ENCODE measurements around the gene CORO2B.

CORO2B gene

GRCh38 chr15:68725736-68726135 is 146.9 kb downstream of the CORO2B start:
- Histone ChIP-seq H3K79me2 (ENCODE audit: insufficient read depth, low read length) (no peaks in the 10 kb centered on the region), H3K4me1 (ENCODE audit: insufficient read depth, low read length) (no peaks in the 10 kb centered on the region), H3K4me2 (ENCODE audit: insufficient read depth, low read length) (no peak overlapping the region), H3K27ac (ENCODE audit: low read length) (no peak overlapping the region), H4K20me1 (ENCODE audit: insufficient read depth, low read length) (no peaks in the 10 kb centered on the region), H3K9ac (ENCODE audit: low read depth, low read length) (no peak overlapping the region), H3K9me3 (ENCODE audit: insufficient read depth, low read length, severe bottlenecking) (no peaks in the 10 kb centered on the region), H3K36me3 (ENCODE audit: insufficient read depth, low read length) (no peaks in the 10 kb centered on the region), H3K4me3 (ENCODE audit: low read depth in 1 of 2, low read length in 2 of 2) (no peak overlapping the region), H2AFZ (ENCODE audit: low read depth, low read length) (no peak overlapping the region), H3K27me3 (ENCODE audit: insufficient read depth, low read length, poor library complexity) (no peaks in the 10 kb centered on the region)
- DNase-seq: no peak
- TF ChIP-seq EZH2 (IDR thresholded peaks at IDR 0.05; ENCODE audit: borderline replicate concordance, low read depth, low read length, severe bottlenecking) (no peak), CTCF (IDR thresholded peaks at IDR 0.05; ENCODE audit: borderline replicate concordance, extremely low read depth, low read length, poor library complexity, severe bottlenecking) (no peak)
- no peak for ATAC-seq (ENCODE audit: insufficient read depth, low read depth)

GRCh38 chr15:68726246-68726645 is 147.5 kb downstream of the CORO2B start:
- no peak overlapping the region for H3K4me2 ChIP-seq (ENCODE audit: insufficient read depth, low read length)
- TF ChIP-seq EZH2 (IDR thresholded peaks at IDR 0.05; ENCODE audit: borderline replicate concordance, low read depth, low read length, severe bottlenecking) (no peak), CTCF (IDR thresholded peaks at IDR 0.05; ENCODE audit: borderline replicate concordance, extremely low read depth, low read length, poor library complexity, severe bottlenecking) (no peak)
- H3K4me1 ChIP-seq (ENCODE audit: insufficient read depth, low read length): no peaks in the 10 kb centered on the region
- H3K27ac ChIP-seq (ENCODE audit: low read length): no peak overlapping the region
- no peaks in the 10 kb centered on the region for H4K20me1 ChIP-seq (ENCODE audit: insufficient read depth, low read length)
- H2AFZ ChIP-seq (ENCODE audit: low read depth, low read length): no peak overlapping the region
- H3K36me3 ChIP-seq (ENCODE audit: insufficient read depth, low read length): no peaks in the 10 kb centered on the region
- no peak overlapping the region for H3K4me3 ChIP-seq (ENCODE audit: low read depth in 1 of 2, low read length in 2 of 2)
- no peaks in the 10 kb centered on the region for H3K27me3 ChIP-seq (ENCODE audit: insufficient read depth, low read length, poor library complexity)
- DNase-seq (no peak), ATAC-seq (ENCODE audit: insufficient read depth, low read depth) (no peak)
- no peak overlapping the region for H3K9ac ChIP-seq (ENCODE audit: low read depth, low read length)
- H3K9me3 ChIP-seq (ENCODE audit: insufficient read depth, low read length, severe bottlenecking): no peaks in the 10 kb centered on the region
- H3K79me2 ChIP-seq (ENCODE audit: insufficient read depth, low read length): no peaks in the 10 kb centered on the region

- Histone ChIP-seq H3K4me2 (ENCODE audit: insufficient read depth, low read length) (no peak overlapping the region), H3K27me3 (ENCODE audit: insufficient read depth, low read length, poor library complexity) (peaks cover 3% of the 10 kb centered on the region), H3K9me3 (ENCODE audit: insufficient read depth, low read length, severe bottlenecking) (no peaks in the 10 kb centered on the region), H2AFZ (ENCODE audit: low read depth, low read length) (no peak overlapping the region), H3K4me3 (ENCODE audit: low read depth in 1 of 2, low read length in 2 of 2) (no peak overlapping the region), H3K4me1 (ENCODE audit: insufficient read depth, low read length) (no peaks in the 10 kb centered on the region), H3K79me2 (ENCODE audit: insufficient read depth, low read length) (no peaks in the 10 kb centered on the region), H4K20me1 (ENCODE audit: insufficient read depth, low read length) (no peaks in the 10 kb centered on the region), H3K27ac (ENCODE audit: low read length) (no peak overlapping the region), H3K36me3 (ENCODE audit: insufficient read depth, low read length) (no peaks in the 10 kb centered on the region), H3K9ac (ENCODE audit: low read depth, low read length) (no peak overlapping the region)
- no peak for TF ChIP-seq EZH2 (IDR thresholded peaks at IDR 0.05; ENCODE audit: borderline replicate concordance, low read depth, low read length, severe bottlenecking)
- no peak for TF ChIP-seq CTCF (IDR thresholded peaks at IDR 0.05; ENCODE audit: borderline replicate concordance, extremely low read depth, low read length, poor library complexity, severe bottlenecking)
- ATAC-seq (ENCODE audit: insufficient read depth, low read depth) (no peak), DNase-seq (no peak)
Observed at GRCh38 chr15:68729789-68730411, 151.1 kb downstream of the CORO2B start.

All from DND-41 (cell line).